Spleen (tissue), 7 donors: ENCODE data around the gene CDC42EP2.

ENCODE experiments used
- POLR2A ChIP-seq, 3 donors: fragments of 450-650 bp; IDR thresholded peaks; one replicate each; pipeline ENCODE4 v1.5.1; 2017; ENCODE audit warnings: antibody characterized with exemption in 3 of 3, mild to moderate bottlenecking in 1 of 3
- TF ChIP-seq, protein P1 (sequence below), 11 experiments: fragments of 200-600 bp in 7 of 11; fragments of 450-650 bp in 4 of 11; sonication (generic) in 4 of 11; IDR thresholded peaks in 8 of 11; conservative IDR thresholded peaks in 3 of 11; 1 replicate in 7 of 11; 2 replicates in 4 of 11; pipeline versions ENCODE4 v1.4.0 to v1.8.0; 2016 to 2021; ENCODE audit warnings: antibody characterized with exemption in 11 of 11, inconsistent platforms in 4 of 11, mild to moderate bottlenecking in 1 of 11
- donor health status: DM: no; HTN: no; CAD: no; lungs with moderate emphysema.
- donor health status: DM: no; HTN: no; CAD: no.
- donor health status: DM: no; HTN: no; CAD: no.

DNA sequence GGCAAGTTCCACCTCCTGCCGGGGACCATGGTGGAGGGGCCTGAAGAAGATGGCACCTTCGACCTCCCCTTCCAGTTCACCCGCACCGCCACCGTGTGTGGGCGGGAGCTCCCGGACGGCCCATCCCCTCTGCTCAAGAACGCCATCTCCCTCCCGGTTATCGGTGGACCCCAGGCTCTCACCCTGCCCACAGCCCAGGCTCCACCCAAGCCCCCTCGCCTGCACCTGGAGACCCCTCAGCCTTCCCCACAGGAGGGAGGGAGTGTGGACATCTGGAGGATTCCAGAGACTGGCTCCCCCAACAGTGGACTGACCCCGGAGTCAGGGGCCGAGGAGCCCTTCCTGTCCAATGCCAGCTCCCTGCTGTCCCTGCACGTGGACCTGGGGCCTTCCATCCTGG lies 6.4 kb downstream of the CDC42EP2 start:
- TF ChIP-seq, protein P1, sequence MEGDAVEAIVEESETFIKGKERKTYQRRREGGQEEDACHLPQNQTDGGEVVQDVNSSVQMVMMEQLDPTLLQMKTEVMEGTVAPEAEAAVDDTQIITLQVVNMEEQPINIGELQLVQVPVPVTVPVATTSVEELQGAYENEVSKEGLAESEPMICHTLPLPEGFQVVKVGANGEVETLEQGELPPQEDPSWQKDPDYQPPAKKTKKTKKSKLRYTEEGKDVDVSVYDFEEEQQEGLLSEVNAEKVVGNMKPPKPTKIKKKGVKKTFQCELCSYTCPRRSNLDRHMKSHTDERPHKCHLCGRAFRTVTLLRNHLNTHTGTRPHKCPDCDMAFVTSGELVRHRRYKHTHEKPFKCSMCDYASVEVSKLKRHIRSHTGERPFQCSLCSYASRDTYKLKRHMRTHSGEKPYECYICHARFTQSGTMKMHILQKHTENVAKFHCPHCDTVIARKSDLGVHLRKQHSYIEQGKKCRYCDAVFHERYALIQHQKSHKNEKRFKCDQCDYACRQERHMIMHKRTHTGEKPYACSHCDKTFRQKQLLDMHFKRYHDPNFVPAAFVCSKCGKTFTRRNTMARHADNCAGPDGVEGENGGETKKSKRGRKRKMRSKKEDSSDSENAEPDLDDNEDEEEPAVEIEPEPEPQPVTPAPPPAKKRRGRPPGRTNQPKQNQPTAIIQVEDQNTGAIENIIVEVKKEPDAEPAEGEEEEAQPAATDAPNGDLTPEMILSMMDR (IDR thresholded peaks at IDR 0.05 in 8 of 11, conservative IDR thresholded peaks at IDR 0.05 in 3 of 11): no peak
- TF ChIP-seq POLR2A (IDR thresholded peaks at IDR 0.05): no peak
